NCI-H146 (cell line): Measurements from ENCODE around the gene HSPG2.

Experiments
- DNase-seq: peaks from one replicate; lab custom pipeline; 2025; lab: John Stamatoyannopoulos, UW

Gene HSPG2

DNA sequence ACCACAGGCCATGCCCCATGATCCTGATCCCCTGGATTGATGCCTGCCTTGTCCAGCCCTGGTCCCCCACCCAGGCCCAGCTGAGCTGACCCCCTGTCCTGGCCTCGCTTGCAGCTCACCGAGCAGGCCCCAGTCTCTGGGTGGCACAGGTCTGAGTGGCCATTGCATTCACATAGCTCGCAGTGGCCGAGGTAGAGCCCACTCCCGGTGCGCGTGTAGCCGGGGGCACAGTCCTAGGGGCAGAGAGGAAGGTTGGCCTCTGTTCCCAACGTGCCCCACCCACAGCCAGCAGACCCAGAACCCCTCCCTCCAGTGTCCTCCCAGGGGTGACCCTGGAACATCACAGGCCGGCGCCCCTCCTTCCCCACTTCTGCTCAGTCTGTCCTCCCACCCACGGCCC lies 73.1 kb downstream of the HSPG2 start:
- DNase-seq, result no peak

DNA sequence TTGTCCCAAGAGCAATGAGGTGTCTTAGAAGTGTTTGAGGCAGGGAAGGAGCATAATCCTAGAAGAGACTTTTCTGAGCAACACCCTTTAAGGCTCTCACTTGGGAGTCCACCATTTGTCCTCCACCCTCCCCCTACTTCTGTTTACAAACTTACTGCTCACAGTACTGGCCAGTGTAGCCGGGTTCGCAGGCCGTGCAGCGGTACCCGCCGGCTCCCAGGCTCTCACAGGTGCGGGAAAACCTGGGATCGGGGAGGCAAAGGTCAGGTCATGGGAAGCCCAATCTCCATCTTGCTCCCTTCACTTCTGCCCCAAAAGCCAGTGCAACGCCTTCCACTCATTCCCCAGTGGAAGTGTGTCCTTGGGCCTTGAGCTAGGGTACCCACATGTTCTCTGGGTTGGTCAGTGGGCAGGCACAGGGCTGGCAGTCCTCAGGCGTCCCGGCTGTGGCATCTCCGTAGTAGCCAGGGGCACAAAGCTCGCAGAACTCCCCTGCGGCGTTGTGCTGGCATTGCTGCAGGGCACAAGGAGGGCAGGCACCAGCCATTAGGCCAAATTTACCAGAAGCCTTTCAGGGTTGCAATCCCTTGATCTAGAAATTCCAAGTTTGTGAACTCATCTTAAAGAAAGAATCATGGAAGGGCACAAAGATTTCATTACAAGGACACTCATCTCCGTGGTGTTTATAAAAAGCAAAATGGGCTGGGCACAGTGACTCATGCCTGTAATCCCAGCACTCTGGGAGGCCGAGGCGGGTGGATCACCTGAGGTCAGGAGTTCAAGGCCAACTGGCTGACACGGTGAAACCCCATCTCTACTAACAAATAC lies 75.3 kb downstream of the HSPG2 start:
- DNase-seq, result no peak

DNA sequence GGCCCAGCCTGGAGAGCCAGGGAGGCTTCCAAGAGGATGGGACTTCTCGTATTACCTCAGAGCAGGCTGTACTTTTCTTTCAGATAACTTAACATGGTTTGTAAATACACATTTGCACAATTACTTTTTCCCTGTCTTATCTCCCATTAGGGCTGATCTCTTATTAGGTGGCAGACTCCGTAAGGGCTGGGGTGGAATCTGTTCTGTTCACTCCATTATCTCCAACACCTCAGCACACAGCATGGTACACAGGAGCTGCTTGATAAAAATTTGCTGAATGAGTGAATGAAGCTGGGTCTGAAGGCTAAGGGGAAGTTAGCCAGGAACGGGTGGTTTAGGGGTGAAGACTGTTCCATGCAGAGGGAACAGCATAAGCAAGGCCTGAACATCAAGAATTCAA lies 76.1 kb downstream of the HSPG2 start:
- no peak for DNase-seq

DNA sequence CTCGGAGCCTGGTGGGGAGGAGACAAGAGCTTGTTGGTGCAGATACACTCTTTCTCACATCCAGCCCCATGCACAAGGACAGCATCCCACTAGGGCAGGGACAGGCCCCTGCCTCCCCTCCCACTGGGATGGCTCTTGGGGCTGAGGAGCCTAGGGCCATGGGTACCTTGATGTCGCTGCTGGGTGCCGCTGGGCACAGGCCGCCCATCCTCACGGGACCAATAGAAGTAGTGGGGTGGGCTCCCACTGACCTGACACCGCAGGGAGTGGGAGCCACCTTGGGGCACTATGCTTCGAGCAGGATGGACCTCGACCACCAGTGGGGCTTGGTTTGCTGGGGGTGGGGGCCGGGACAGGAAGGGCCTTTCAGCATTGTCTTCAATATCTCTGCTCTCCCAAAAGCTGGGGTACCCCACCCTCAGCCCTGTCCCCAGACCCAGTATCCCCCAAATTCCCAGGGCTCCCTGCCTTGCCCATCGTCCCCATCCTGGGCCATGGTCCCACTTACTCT lies 77.4 kb downstream of the HSPG2 start:
- DNase-seq, result no peak

DNA sequence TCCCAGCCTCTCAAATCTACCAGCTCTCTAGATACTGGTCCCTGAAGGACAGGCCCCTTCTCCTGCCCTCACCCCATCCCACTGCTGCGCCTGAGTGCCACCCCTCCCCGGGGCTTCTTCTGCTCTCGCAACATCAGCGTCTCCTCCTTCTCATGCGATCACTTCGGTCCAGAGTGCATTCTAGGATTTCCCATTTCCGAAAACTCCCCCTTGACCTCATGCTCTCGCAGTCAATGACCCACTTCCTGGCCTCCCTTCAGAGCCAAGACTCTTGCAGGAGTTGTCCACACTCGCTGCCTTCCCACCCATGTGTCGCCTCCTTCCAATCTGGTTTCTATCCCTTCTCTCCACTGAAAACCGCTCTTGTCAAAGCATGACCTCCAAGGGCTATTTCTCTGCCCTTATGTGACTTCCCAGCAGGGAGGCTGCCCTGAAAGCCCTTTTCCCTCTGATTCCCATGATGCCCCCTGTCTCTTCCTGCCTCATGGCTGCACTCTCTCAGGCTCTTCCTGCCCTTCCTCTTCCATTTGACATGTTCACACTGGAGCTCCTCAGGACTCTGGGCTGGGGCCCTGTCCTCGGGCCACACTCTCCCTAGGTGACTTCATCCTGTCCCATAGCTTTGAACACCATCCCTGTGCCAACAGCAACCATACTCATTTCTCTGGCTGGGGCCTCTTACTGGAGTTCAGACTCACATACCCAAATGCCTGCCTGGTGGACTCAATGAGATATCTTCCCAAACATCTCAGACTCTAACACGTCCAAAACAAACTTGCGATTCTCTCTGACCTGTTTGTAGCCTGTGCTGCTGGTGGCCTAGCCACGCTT lies 79.1 kb downstream of the HSPG2 start:
- no peak for DNase-seq

DNA sequence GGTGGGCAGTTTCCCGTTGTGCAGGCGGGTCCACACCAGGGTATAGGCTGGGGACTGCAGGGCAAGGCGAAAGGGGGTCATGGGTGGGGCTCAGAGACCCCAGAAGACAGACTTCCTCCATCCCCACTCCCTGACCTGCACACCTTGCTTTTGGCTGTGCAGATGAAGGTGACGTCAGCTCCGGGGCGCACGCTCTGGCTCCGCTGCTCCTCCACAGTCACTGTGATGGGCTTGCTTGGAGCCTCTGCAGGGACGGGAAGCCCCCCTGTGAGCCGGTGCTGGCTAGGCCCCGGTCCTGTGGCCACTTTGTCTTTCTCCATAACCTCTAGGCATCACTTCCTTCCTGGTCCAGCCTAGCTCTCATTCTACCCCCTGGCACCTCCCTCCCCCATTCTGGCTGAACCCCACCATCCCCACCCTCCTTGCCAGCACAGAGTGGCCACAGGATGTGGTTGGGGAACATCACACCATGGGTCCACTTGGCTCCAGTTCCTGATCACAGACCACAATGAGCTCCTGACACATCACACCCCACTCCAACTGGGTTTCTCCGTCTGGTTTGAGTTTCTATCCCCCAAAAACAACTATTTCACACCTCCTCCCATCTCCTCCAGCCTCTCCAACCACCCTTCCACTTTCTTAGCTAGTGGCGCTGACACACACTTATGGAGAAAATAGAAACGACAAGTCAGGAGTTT lies 79.8 kb downstream of the HSPG2 start:
- no peak for DNase-seq

DNA sequence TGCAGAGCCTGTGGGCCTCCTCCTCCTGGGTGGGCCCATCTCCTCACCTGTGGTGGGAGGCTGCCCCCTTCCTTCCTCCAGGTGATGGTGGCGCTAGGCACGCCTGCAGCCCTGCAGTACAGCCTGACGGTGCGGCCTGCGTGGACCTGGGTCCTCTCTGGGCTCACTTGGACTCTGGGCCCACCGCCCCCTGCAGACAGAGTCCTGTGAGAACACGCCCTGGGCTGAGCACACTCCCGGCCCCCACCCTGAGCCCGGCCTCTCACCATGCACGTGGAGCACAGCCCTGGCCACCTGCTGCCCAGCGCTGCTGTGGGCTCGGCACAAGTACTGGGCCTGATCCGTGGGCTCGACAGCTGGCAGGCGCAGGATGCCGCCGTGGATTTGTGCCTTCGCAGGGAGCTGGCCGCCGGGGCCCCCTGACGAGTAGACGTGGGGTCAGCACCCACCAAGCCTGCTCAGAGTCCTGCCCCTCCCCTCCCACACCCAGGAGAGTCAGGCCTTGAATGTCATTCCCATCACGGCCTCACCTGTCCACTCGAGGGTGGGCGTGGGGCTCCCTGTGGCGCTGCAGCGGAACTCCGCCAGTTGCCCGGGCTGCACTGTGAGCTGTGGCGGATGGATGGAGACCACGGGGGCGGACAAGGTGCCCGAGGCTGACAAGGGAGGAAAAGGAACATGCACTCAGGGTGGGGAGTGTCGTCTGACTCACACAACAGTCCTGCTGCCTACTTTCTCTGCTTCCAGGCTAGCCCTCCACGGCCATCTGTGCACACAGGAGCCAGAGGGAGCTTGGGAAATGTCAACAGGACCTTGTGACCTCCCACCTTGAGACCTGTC lies 81.6 kb downstream of the HSPG2 start:
- DNase-seq, result peak; percentile 5

DNA sequence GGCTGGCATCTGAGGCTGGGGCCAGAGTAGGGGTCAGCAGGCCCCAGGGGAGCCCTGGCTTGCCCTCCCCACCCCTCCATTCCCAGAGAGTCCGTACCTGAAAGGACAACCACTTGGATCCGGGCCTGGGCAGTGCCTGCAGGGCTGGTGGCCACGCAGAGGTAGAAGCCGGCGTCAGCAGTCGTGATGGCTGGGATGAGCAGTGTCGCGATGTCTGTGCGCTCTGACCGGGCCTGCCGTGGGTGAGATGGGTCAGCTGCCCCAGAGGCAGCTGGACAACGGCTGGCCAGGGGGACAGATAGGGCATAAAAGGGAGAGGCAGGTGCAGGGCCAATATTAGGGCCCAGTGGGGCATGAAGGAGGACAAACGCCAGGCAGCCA lies 82.4 kb downstream of the HSPG2 start:
- no peak for DNase-seq

DNA sequence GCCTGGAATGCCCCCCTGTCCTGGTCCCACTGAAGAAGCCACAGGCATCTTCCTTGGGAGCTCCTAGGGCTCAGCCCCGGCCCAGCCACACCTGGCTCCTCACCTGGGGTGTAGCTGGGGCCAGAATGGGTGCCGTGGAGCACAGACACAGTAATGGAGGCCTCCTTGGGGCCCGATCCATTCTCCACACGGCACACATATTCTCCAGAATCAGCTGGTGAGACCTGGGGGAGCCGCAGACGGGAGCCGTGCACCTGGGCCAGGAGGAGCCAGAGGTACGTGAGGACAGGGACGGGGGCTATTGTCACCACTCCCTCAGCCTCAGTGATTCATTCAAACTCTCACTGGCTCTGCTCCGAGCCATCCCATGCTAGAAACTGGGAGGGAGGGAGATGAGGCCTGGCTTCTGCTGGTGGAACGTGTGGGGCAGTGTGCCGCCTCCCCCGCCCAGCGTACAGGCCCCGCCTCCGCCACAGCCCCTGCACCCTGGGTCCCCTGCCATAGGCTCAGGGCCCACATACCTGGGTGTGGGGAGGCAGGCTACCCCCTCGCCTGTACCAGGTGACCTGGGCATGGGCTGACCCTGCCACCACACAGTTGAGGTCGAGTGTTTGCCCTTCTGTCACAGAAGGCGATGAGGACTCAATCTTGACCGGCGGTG lies 82.9 kb downstream of the HSPG2 start:
- DNase-seq, result no peak

DNA sequence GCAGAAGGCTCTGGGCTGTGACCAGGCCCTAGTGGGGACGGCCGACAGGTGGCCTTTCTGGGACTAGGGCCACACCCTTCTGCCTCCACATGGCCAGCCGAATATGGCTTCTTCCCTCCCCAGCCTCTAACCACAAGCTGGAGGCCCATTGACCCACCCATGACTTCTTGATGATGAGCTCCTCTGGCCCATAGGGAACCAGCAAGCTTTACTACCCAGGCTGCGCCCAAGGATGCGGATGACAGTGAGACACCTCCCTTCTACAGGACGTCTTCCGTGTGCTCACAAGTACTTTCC lies 84.0 kb downstream of the HSPG2 start:
- no peak for DNase-seq

DNA sequence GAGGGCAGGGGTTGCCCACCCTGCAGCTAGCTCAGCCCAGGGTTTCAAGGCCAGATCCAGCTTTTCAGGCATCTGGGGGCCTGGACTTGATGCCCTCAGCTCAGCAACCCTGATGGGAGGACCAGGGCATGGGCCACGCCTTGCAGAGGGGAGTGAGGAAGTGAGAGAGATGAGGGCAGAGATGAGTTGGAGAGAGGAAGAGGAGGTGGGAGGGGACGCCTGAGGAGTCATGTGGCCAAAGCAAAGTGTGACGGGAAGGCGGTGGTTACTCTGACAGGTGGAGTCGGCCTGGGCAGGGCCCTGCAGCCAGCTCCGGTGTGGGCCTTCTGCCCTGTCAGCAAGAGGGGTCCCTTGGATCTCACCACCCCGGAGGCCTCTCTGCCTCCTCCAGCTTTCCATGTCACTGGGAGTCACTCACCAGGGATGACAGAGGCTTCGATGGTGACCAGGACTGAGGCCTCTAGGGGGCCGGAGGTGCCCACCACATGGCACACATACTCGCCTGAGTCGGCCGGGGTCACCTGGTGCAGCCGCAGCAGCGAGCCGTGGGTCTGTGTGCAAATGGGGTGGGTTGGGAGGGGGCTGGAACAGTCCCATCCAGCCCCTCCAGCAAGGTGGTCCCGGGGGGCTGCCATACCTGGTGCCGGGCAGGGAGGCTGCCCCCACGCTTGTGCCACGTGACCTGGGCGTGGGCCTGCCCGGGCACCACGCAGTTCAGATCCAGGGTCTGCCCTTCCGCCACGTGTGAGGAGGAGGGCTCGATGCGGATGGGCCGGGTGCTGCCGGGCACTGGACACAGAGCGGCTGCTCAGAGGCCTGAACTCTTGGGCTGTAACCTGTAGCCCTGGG lies 84.6 kb downstream of the HSPG2 start:
- DNase-seq, result no peak

DNA sequence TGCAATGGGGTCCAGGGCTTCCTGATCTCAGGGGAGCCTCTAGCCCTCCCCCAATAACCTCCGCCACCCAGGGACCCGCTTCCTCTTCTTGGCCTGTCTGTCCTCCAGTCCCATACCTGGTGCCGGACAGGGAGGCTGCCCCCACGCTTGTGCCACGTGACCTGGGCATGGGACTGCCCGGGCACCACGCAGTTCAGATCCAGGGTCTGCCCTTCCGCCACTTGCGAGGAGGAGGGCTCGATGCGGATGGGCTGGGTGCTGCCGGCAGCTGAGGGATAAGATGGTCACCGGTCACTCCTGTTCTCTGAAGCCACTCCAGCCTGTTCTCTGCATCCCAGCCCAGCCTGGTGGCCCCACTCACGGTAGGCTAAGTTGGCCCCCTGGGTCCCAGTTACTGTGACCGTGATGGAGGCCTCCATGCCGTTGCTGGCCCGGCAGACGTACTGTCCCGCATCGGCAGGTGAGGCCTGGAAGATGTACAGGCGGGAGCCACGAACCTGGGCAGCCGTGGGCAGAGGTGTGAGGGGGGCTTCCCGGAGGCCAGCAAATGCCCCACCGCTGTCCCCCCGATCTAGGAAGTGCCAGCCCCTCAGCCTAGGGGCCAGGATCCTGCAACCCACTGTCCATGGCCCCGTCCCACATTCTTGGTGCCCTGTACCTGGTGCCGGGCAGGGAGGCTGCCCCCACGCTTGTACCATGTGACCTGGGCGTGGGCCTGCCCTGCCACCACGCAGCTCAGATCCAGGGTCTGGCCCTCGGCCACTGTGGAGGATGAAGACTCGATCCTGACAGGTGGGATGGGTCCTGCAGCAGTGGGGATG lies 85.5 kb downstream of the HSPG2 start:
- no peak for DNase-seq

DNA sequence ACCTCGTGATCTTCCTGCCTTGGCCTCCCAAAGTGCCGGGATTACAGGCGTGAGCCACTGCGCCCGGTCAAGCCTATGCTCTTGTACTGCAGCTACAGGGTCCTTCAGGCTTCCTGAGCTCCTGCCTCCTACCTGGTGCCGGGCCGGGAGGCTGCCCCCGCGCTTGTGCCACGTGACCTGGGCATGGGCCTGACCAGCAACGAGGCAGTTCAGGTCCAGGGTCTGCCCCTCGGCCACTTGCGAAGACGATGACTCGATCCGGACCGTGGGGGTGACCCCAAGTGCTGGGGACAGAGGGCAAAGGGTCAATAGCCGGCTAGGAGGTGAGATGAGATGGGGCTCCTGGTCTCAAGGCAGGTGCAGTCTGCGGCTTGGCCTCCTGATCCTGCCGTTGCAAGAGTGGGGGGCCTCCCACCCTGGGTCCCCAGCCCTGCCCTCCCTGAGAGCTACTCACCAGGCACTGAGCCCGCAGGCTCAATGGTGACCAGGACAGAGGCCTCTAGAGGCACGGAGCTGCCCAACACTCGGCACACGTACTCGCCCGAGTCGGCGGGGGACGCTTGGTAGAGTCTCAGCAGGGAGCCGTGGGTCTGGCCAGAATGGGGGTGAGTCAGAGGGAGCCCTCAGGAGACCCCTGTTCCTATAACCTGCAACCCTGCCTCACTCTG lies 87.1 kb downstream of the HSPG2 start:
- no peak for DNase-seq

DNA sequence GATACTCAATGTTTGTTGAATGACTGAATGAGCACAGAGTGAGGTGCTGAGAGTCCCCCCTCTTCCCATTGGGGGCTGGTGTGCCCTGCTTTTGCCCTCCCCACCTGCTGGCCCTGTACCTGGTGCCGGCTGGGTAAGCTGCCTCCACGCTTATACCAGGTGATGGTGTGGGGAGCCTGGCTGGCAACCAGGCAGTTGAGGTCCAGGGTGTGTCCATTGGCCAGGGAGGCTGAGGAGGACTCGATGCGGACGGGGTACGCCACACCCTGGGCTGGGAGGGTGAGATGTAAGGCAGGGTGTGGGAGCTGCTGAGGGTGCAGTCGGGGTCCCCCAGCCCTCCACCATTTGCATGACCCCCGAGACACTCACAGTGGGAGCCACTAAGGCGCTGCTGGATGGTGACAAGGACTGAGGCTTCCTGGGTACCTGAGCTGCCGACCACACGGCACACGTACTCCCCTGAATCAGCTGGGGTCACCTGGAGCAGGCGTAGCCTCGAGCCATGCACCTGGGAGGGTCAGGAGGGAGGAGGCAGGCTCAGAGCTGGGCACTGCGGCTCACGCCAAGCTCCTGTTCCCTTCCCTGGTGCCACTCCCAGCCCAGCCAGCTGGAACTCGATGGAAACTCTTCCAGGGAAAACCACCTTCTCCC lies 88.5 kb downstream of the HSPG2 start:
- no peak for DNase-seq

DNA sequence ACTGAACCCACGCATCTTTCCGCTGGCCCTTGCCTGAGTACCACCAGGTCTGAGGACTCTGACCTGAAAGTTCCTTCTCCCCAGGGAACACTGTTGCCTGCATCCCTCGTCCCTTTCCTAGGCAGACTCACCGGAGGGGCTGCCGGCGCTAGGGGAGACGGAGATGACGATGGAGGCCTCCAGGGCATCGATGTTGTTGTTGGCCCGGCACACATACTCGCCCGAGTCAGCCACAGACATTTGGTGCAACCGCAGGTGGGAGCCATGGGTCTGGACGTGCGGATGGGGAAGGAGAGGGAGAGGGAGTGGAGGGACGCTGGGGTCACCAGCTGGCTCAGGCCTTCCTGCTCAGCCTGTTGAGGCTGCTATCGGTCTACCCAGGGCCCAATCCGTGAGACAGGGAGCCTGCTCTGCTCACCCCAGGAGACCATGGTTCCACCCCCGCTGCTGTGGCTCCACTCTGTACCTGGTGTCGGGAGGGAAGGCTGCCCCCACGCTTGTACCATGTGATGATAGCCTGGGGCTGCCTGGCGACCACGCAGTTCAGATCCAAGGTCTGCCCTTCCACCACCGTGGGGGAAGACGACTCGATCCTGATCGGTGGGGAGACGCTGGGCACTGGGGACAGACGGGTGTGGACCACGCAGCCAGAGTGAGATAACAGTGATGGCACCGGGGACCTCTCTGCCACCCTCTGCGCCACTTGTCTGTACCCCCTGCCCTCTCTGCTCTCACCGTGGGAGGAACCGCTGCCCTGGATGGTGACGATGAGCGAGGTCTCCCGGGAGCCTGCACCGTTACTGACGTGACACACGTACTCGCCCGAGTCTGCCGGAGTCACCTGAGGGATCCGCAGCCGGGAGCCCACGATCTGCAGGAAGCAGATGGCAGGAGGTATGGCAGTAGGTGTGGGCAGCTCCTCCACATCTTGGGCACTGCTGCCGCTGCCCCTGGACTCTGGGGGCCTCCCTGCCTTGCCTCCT lies 89.6 kb downstream of the HSPG2 start:
- DNase-seq, result no peak

DNA sequence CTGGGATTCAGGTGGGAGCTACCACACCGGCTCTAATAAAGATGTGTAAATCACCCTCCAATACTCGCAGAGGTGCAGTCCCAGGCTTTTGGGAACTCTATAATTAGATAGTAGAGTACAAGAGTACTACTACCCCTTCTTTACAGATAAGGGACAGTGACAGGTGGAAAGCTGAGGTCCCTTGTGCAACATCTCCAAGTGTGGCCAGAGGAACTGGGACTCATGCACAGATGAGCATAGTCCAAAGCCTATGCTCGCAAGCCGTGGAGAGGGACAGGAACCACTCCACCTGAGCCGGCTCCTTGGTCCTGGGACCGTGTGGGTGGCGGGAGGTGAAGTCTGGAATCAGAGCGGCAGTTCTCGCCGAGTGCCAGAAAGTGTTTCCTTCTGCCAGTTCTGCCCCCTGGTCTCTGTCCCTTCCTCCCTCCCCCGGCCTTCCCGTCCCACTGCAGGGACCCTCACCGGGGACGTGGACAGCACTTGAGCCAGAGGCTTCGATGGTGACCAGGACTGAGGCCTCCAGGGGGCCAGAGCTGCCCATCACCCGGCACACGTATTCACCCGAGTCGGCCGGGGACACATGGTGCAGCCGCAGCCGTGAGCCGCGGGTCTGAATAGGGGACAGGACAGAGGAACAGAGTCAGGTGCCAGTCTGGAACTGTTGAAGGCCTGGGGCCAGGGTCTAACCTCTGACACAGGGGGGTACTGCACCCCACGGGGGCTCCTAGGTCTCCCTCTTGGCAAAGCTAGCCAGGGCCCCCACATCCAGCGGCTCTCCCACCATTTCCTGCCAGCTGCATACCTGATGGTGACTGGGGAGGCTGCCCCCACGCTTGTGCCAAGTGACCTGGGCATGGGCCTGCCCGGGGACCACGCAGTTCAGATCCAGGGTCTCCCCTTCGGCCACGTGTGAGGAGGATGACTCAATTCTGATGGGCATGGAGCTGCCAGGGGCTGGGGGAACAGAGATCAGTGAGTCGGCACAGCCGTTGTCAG lies 91.2 kb downstream of the HSPG2 start:
- DNase-seq, result no peak
